Fibroblast of mammary gland (primary cell): ENCODE measurements around the gene TTC31.

Experiments
- DNase-seq: peaks from one replicate; pipeline ENCODE4 v3.0.0-alpha.2; 2010; ENCODE audit warnings: low read depth
- H3K4me3 ChIP-seq: 2 replicates; pipeline ENCODE4 v1.5.1; 2011; ENCODE audit warnings: low read depth, mild to moderate bottlenecking, low read length, moderate library complexity; ENCODE audit not compliant: control insufficient read depth
- CTCF ChIP-seq: conservative IDR thresholded peaks from 2 replicates; pipeline ENCODE4 v1.5.1; 2011; ENCODE audit warnings: low read depth, low read length, inconsistent platforms; ENCODE audit not compliant: control insufficient read depth, insufficient read depth

TTC31 gene

GRCh38 chr2:74471332-74472065 is 11.4 kb upstream of the TTC31 start:
- H3K4me3 ChIP-seq, result peak overlapping the region; percentile 71
- no peak for DNase-seq
- TF ChIP-seq CTCF, result no peak

- DNase-seq, result peak; percentile 93
- peak within 1 kb of the TSS; percentile 71 for H3K4me3 ChIP-seq
- TF ChIP-seq CTCF, result no peak
Measured at GRCh38 chr2:74472086-74472944, 10.6 kb upstream of the TTC31 start, which contains the start of gene MRPL53. MRPL53 (minus strand) TSS chr2:74472680; CDS start chr2:74472660, 20 bp downstream.

- H3K4me3 ChIP-seq, result peak overlapping the region; percentile 71
- DNase-seq, result no peak
- no peak for TF ChIP-seq CTCF
Measured at GRCh38 chr2:74472945-74473258, 10.0 kb upstream of the TTC31 start.

- H3K4me3 ChIP-seq, result no peak overlapping the region
- DNase-seq, result no peak
- TF ChIP-seq CTCF, result no peak
Measured at GRCh38 chr2:74474481-74474880, 8.4 kb upstream of the TTC31 start.

- TF ChIP-seq CTCF, result peak; percentile 33
- H3K4me3 ChIP-seq, result no peak overlapping the region
- DNase-seq, result no peak
Measured at GRCh38 chr2:74474899-74475298, 8.0 kb upstream of the TTC31 start.

- DNase-seq, result no peak
- TF ChIP-seq CTCF, result no peak
- H3K4me3 ChIP-seq, result peak overlapping the region; percentile 100
Measured at GRCh38 chr2:74481431-74481830, 1.4 kb upstream of the TTC31 start.
